HG02571 (cell line): Measurements from ENCODE around the gene ROCK2.
"Not testable (repeated sequence)": the region's sequence is repeated elsewhere in the genome, so short reads cannot be mapped to it uniquely, and the experiment has no call there.

Experiments
- ATAC-seq: cut with Tn5 transposase; IDR thresholded peaks from one replicate; pipeline ENCODE4 v1.9.1; 2021; ENCODE audit warnings: mild to moderate bottlenecking, moderate library complexity; ENCODE audit not compliant: unreplicated experiment

Gene ROCK2

GRCh38 chr2:11279398-11279797 lies 65.0 kb downstream of the ROCK2 start:
- ATAC-seq: no peak

- ATAC-seq: no peak
Observed at GRCh38 chr2:11278219-11278618, 66.2 kb downstream of the ROCK2 start.

- no peak for ATAC-seq
Observed at GRCh38 chr2:11275910-11276309, 68.5 kb downstream of the ROCK2 start.

GRCh38 chr2:11270891-11271290 lies 73.5 kb downstream of the ROCK2 start:
- ATAC-seq: no peak

GRCh38 chr2:11267931-11268330 lies 76.5 kb downstream of the ROCK2 start:
- ATAC-seq: no peak

GRCh38 chr2:11264818-11265217 lies 79.6 kb downstream of the ROCK2 start:
- no peak for ATAC-seq

GRCh38 chr2:11264007-11264406 lies 80.4 kb downstream of the ROCK2 start:
- no peak for ATAC-seq

- no peak for ATAC-seq
Observed at GRCh38 chr2:11263177-11263576, 81.3 kb downstream of the ROCK2 start.

GRCh38 chr2:11262438-11262837 lies 82.0 kb downstream of the ROCK2 start:
- not testable (repeated sequence) for ATAC-seq

- ATAC-seq: not testable (repeated sequence)
Observed at GRCh38 chr2:11261564-11261963, 82.9 kb downstream of the ROCK2 start.

- no peak for ATAC-seq
Observed at GRCh38 chr2:11260979-11261378, 83.5 kb downstream of the ROCK2 start.

- no peak for ATAC-seq
Observed at GRCh38 chr2:11257964-11258363, 86.5 kb downstream of the ROCK2 start.

- no peak for ATAC-seq
Observed at GRCh38 chr2:11257078-11257477, 87.4 kb downstream of the ROCK2 start.

- ATAC-seq: no peak
Observed at GRCh38 chr2:11256166-11256565, 88.3 kb downstream of the ROCK2 start.

GRCh38 chr2:11254100-11254536 lies 90.3 kb downstream of the ROCK2 start:
- no peak for ATAC-seq

- ATAC-seq: not testable (repeated sequence)
Observed at GRCh38 chr2:11252458-11252857, 92.0 kb downstream of the ROCK2 start.

- no peak for ATAC-seq
Observed at GRCh38 chr2:11250400-11251196, 93.8 kb downstream of the ROCK2 start.

GRCh38 chr2:11245322-11245721 lies 99.1 kb downstream of the ROCK2 start:
- ATAC-seq: no peak

- ATAC-seq: no peak
Observed at GRCh38 chr2:11244091-11244826, 100.2 kb downstream of the ROCK2 start.

GRCh38 chr2:11243512-11243911 lies 100.9 kb downstream of the ROCK2 start:
- no peak for ATAC-seq

GRCh38 chr2:11242542-11243174 lies 101.8 kb downstream of the ROCK2 start:
- no peak for ATAC-seq
